ENCODE measurements around the gene DCAF6.
"Not testable (repeated sequence)": the region's sequence is repeated elsewhere in the genome, so short reads cannot be mapped to it uniquely, and the experiment has no call there.

Gene DCAF6

GRCh38 chr1:168035345-168035744 is 98.9 kb downstream of the DCAF6 start:
- no peak for DNase-seq

- no peak for DNase-seq
These were observed 105.9 kb downstream of the DCAF6 start for GRCh38 chr1:168042362-168042761.

DNA sequence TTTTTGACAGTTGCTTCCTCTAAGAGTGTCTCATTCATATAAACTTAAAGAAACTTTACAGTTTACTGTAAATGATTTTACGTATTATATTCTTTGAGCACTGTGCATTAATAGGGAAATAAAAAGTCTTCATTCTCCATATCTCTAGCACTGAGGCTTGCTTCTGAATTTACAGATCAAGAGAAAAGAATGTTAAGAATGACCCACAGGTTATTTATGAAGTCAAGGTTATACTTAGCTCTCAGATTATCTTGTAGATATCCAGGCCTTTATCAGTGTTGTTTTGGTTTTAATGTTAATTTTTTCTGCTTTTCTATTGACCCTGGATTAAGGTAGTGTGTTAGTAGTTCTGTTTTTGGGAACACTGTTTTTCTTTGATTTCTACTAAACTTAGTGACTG is 108.8 kb downstream of the DCAF6 start:
- no peak for DNase-seq

DNA sequence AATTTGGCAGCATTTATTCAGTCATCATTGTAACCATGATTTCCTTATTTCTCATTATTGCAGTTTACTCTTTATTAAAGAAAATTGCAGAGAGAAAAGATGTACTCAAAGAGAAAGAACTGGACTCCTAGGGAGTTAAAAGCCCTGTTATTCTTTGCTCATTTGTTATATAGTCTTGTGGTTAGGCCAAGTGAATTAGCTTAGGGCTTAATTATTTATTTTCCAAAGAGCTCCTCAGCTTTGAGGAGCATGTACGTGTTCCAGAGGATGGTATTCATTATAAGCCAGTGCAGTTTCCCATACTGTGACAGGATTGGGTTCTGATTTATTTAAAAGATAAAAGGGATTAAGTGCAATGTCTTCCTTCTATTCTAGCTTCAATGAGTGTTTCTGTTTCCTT is 113.8 kb downstream of the DCAF6 start:
- DNase-seq = no peak

- no peak for DNase-seq
These were observed 114.4 kb downstream of the DCAF6 start for GRCh38 chr1:168050880-168051279.

DNA sequence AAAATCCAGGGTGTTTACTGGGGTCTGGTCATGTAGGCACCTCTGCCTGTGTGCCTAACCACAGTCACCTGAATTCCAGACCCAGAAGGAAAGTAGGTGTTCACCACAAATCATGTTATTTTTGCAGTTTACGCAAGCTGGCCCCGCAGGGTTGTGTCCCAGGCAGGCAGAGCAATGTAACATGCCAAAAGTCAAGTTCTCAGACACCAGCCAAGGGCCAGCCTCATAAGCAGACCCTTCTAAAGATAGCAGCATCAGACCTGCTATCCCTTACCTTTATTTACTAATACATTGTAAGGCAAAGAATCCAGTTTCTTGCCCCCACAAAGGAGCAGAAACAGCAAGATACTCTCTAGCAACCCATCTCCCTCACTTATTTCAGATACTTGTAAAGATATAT is 117.2 kb downstream of the DCAF6 start:
- DNase-seq = no peak

DNA sequence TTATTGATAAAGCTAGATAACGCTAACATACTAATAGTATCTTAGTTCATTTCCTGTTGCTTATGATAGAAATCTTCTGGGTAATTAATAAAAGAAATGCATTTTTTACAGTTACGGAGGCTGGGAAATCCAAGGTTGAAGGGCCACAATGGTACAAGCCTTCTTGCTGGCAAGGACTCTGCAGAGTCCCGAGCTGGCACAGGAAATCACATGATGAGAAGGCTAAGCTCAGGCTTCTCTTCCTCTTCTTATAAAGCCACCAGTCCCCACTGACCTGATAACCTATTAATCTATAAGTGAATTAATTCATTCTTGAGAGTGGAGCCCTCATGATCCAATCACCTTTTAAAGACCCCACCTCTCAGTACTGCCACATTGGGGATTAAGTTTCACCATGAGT is 117.6 kb downstream of the DCAF6 start:
- no peak for DNase-seq

DNA sequence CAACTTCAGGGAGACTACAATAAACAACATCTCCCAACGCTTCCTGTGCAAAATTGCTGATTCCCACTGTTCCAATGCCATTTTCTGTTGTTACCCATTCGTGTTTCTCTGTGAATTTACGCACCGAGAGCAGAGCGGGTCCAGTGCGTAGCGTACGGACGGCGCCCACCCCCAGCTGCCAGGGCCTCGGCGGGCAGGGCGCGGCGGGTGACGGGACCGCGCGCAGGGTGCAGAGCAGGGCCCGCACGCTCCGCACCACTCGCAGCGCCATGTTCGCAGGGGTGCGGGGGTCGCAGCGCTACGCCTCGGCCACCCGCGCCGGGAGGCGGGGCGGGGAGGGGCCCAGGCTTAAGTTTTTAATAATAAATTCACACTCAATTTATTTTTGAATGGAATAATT is 119.7 kb downstream of the DCAF6 start:
- not testable (repeated sequence) for DNase-seq

- no peak for DNase-seq
These were observed 120.9 kb downstream of the DCAF6 start for GRCh38 chr1:168057355-168057754.

- DNase-seq = no peak
These were observed 121.4 kb downstream of the DCAF6 start for GRCh38 chr1:168057921-168058320.

DNA sequence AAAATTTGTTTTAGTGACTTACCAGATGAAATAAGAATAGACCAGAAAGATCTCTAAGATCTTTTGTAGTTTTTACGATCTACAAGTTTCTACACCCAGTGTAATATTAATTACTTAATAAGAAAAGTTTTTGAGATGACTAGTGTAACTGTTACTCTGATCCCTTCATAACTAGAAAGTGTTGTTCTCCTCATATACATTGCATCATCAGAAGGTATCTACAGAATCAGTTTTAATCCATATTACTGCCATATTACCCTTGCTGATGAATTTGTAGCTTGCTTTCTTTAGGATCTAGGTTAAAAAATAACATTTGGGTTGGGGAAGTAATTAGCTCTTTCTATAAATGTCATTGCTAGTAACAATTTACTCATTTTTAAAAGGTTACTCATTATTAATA is 127.7 kb downstream of the DCAF6 start:
- no peak for DNase-seq

DNA sequence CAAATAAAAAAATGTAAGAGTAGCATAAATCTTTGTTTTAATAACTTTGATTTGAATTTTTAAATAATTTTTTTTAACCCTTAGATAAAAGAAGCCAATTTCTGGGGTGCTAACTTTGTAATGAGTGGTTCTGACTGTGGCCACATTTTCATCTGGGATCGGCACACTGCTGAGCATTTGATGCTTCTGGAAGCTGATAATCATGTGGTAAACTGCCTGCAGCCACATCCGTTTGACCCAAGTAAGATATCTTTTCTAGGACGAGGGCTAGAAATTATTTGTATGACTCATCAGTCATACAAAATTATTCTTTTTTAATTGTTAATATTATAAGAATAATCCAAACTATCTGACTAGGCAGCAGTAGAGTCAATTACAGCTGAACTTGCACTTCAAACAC is 129.0 kb downstream of the DCAF6 start:
- DNase-seq = no peak

DNA sequence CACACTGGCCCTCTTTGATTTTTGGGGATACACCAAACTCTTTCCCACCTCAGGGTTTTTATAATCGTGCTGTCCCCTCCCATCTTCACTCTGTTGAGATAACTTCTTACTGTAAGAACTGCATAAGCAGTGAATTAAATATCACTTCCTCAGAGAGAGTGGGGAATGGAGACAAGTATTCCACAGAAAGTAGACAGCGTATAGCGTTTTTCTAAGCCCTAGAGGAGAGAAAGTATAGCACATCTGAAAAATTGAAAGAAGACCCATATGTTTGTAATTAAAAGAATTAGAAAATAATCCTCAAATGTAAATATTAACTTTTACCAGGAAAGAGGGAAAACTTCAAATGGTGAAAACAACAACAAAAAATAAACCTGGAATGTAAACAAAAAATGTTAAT is 132.9 kb downstream of the DCAF6 start:
- DNase-seq = no peak

- no peak for DNase-seq
These were observed 143.3 kb downstream of the DCAF6 start for GRCh38 chr1:168079761-168080160.

DNA sequence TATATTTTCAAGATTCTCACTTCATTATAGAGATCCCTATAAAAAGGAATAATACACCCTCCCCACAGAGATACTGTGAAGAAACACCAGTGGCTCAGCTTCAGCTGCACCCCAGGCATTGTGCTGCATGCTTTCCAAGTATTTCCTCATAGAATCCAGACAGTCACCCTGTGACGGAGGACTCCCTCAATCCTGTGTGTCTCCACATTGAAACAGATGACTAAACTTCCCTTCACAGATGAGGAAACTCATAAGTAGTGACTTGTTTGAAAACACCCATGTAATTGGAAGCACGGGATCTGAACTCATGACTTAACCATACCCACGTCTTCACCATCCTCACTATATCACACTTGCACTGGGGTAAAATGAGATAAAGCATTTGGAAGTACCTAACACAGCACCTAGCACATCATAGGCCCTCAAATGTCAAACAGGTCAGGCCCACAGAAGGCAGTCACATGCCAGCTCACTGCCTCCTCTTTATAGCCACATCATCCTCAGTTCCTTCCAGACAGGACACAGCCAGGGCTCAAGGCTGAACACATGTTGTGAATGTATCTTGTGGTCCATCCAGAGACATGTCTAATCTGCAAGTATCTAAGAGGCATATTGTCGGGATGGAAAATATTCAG is 145.0 kb downstream of the DCAF6 start:
- no peak for DNase-seq

GRCh38 chr1:168082008-168082876 is 145.8 kb downstream of the DCAF6 start:
- DNase-seq = peak; percentile 54

- no peak for DNase-seq
These were observed 147.2 kb downstream of the DCAF6 start for GRCh38 chr1:168083456-168084325.

- peak; percentile 41 for DNase-seq
These were observed 148.1 kb downstream of the DCAF6 start for GRCh38 chr1:168084396-168085231.

- no peak for DNase-seq
These were observed 149.0 kb downstream of the DCAF6 start for GRCh38 chr1:168085401-168085872.

DNA sequence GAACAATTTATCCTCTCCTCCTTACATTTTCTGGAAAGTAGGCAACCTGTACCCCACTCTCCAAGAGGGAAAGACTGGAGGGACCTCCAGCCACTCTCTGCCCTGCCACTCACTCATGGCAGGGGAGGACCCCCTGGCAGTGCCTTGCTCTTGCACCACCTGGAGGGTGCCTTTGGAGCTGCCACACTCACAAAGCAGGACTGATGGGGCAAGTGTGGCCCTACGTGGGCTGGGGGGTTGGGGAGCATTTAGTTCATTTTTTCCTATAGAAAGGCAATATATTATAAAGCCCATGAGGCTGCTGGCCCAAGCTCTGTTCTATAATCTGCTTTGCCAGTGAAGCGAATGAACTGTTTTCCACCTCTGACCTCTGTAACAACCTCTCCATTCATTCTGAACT is 150.0 kb downstream of the DCAF6 start:
- DNase-seq = no peak

GRCh38 chr1:168087696-168088095 is 151.2 kb downstream of the DCAF6 start:
- no peak for DNase-seq
